SU-DHL-6 (cell line): ENCODE data around the gene PDE2A.

ENCODE experiments used
- H2AFZ ChIP-seq: fragments of 200-600 bp; sonication (generic); 2 replicates; pipeline ENCODE4 v1.6.1; 2014; ENCODE audit warnings: low read depth, mild to moderate bottlenecking, moderate library complexity, mixed read lengths, antibody characterized with exemption, low read length; ENCODE audit not compliant: severe bottlenecking
- H3F3A ChIP-seq: fragments of 200-600 bp; shearing (Covaris generic); 2 replicates; pipeline ENCODE4 v1.6.0; 2016; ENCODE audit warnings: antibody characterized with exemption, mild to moderate bottlenecking; ENCODE audit not compliant: insufficient read depth
- H3K27ac ChIP-seq: fragments of 200-600 bp; sonication (generic); 2 replicates; pipeline ENCODE4 v1.5.1; 2016; ENCODE audit warnings: low read depth, mild to moderate bottlenecking, low read length, moderate library complexity, mixed read lengths
- H3K27me3 ChIP-seq: fragments of 200-600 bp; sonication (generic), shearing (Covaris generic); 2 replicates; pipeline ENCODE4 v1.6.0; 2014; ENCODE audit warnings: mild to moderate bottlenecking, low read length
- H3K36me3 ChIP-seq: fragments of 200-600 bp; sonication (generic); 2 replicates; pipeline ENCODE4 v1.6.1; 2014; ENCODE audit warnings: mild to moderate bottlenecking, low read length, mixed read lengths
- H3K4me2 ChIP-seq: fragments of 300-600, 200-600 bp; shearing (Covaris generic), sonication (generic); 2 replicates; pipeline ENCODE4 v1.6.0; 2014; ENCODE audit warnings: low read length, low read depth, mild to moderate bottlenecking; ENCODE audit not compliant: poor library complexity, severe bottlenecking
- H3K4me3 ChIP-seq: fragments of 200-600 bp; sonication (generic); 2 replicates; pipeline ENCODE4 v1.5.1; 2014; ENCODE audit warnings: antibody characterized with exemption, low read length, mild to moderate bottlenecking, mixed read lengths; ENCODE audit not compliant: insufficient read depth, poor library complexity, severe bottlenecking
- H3K79me2 ChIP-seq: fragments of 200-600 bp; sonication (generic); 2 replicates; pipeline ENCODE4 v1.6.1; 2014; ENCODE audit warnings: mild to moderate bottlenecking, low read length, moderate library complexity; ENCODE audit not compliant: insufficient read depth
- H3K9ac ChIP-seq: fragments of 200-600 bp; sonication (generic); 2 replicates; pipeline ENCODE4 v1.7.0; 2014; ENCODE audit warnings: mild to moderate bottlenecking, low read length
- H3K9me2 ChIP-seq: fragments of 200-600 bp; sonication (generic); replicated peaks from 2 replicates; pipeline ENCODE4 v1.6.1; 2014; ENCODE audit warnings: low read length; ENCODE audit not compliant: insufficient read depth
- H3K9me3 ChIP-seq: fragments of 200-600 bp; sonication (generic); 2 replicates; pipeline ENCODE4 v1.6.1; 2014; ENCODE audit warnings: low read length, mixed read lengths; ENCODE audit not compliant: insufficient read depth
- H4K20me1 ChIP-seq: fragments of 200-600 bp; sonication (generic); 2 replicates; pipeline ENCODE4 v1.6.1; 2014; ENCODE audit warnings: low read depth, mild to moderate bottlenecking, antibody characterized with exemption, low read length, moderate library complexity, mixed read lengths
- CTCF ChIP-seq: fragments of 200-600 bp; sonication (generic); IDR thresholded peaks from one replicate; pipeline ENCODE4 v1.5.1; 2017; ENCODE audit warnings: antibody characterized with exemption, mild to moderate bottlenecking, low read length, moderate library complexity; ENCODE audit not compliant: insufficient read depth, poor library complexity, severe bottlenecking
- EZH2phosphoT487 ChIP-seq: fragments of 200-600 bp; sonication (generic), shearing (Covaris generic); conservative IDR thresholded peaks from 2 replicates; pipeline ENCODE4 v1.6.1; 2018; ENCODE audit warnings: mild to moderate bottlenecking, antibody characterized with exemption, low read length, moderate library complexity, mixed read lengths

The PDE2A gene

GRCh38 chr11:72535194-72535547, 139.1 kb downstream of the PDE2A start:
- TF ChIP-seq EZH2phosphoT487 (no peak), CTCF (no peak)
- no peak overlapping the region for H2AFZ ChIP-seq
- H3K9me2 ChIP-seq, result no peaks in the 10 kb centered on the region
- no peak overlapping the region for H3K4me3 ChIP-seq
- no peaks in the 10 kb centered on the region for H4K20me1 ChIP-seq
- no peaks in the 10 kb centered on the region for H3K9me3 ChIP-seq
- H3K27ac ChIP-seq, result no peak overlapping the region
- H3K4me2 ChIP-seq, result no peak overlapping the region
- H3K79me2 ChIP-seq, result no peaks in the 10 kb centered on the region
- no peaks in the 10 kb centered on the region for H3K36me3 ChIP-seq
- no peak overlapping the region for H3K9ac ChIP-seq
- H3F3A ChIP-seq, result no peaks in the 10 kb centered on the region
- no peaks in the 10 kb centered on the region; the same call in none of the 2 replicates for H3K27me3 ChIP-seq

DNA sequence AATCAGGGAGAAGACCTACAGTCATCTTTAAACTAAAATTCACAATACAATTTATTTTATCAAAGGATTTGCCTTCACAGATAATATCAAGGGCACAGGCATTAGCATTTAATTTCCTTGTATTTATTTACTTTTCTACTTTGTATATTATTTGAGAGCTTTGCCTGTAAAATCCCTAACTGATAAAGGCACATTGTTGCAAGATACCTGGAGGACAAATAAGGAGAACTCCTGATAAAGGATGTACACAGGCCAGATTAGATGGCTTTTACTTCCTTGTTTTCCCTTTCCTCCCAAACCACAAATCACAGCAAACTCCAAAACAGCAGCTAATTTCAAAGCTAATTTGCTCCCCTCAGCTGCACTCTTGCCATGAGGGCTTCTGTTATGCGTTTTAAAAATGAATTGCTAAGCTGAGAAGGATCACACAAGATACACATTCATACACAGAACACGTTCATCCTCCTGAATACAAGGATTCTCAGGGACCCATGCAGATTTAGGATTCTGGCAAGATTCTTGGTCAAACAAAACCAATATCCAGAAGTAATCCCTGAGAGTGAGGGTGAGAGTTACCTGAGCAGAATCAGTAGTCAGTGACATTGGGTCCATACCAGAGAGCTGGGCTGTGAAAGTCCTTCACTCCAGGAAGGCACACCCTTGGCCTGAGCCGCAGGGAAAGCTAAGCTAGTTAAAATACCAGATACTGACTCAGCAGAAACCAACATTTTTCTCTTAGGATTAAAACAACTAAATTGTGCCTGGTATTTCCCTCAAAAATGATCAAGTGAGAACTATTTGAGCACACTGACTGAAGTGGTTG, 139.6 kb downstream of the PDE2A start:
- Histone ChIP-seq H3K27me3 (no peaks in the 10 kb centered on the region; the same call in none of the 2 replicates), H3K9me3 (no peaks in the 10 kb centered on the region), H4K20me1 (no peaks in the 10 kb centered on the region), H3K4me2 (no peak overlapping the region), H3K9me2 (no peaks in the 10 kb centered on the region), H3K27ac (no peak overlapping the region), H3K4me3 (no peak overlapping the region), H3K9ac (no peak overlapping the region), H3K36me3 (no peaks in the 10 kb centered on the region), H2AFZ (no peak overlapping the region), H3K79me2 (no peaks in the 10 kb centered on the region), H3F3A (no peaks in the 10 kb centered on the region)
- TF ChIP-seq CTCF, result no peak

- no peaks in the 10 kb centered on the region for H4K20me1 ChIP-seq
Measured at GRCh38 chr11:72529068-72529467, 145.2 kb downstream of the PDE2A start.

More at GRCh38 chr11:72529068-72529467, 145.2 kb downstream of the PDE2A start:
- Histone ChIP-seq H3F3A (no peaks in the 10 kb centered on the region), H3K9me2 (no peaks in the 10 kb centered on the region), H3K79me2 (no peaks in the 10 kb centered on the region), H3K27me3 (peaks cover 3% of the 10 kb centered on the region; the same call in 1 of the 2 replicates), H3K9ac (no peak overlapping the region), H2AFZ (no peak overlapping the region), H3K27ac (no peak overlapping the region), H3K4me3 (no peak overlapping the region), H3K9me3 (no peaks in the 10 kb centered on the region), H3K4me2 (no peak overlapping the region), H3K36me3 (no peaks in the 10 kb centered on the region)
- TF ChIP-seq EZH2phosphoT487 (no peak), CTCF (no peak)
